NB4 (cell line): Measurements from ENCODE around the gene METTL4.

Source experiments
- DNase-seq: peaks from one replicate; pipeline ENCODE4 v3.0.0; 2010; ENCODE audit warnings: low read depth
- H3K4me3 ChIP-seq: one replicate; pipeline ENCODE4 v1.5.1; 2011; ENCODE audit warnings: mild to moderate bottlenecking, low read depth, low read length, moderate library complexity
- MYC ChIP-seq: IDR thresholded peaks from 2 replicates; pipeline ENCODE4 v1.6.1; 2011; ENCODE audit warnings: low read depth, low read length
- POLR2A ChIP-seq: IDR thresholded peaks from 2 replicates; pipeline ENCODE4 v1.6.1; 2011; ENCODE audit warnings: mild to moderate bottlenecking; ENCODE audit not compliant: insufficient read length; ENCODE audit errors: extremely low read depth
- TF ChIP-seq, protein P1 (sequence below): IDR thresholded peaks from one replicate; pipeline ENCODE4 v1.5.1; 2012; ENCODE audit warnings: low read depth, low read length
- TF ChIP-seq, protein P2 (sequence below): IDR thresholded peaks from 2 replicates; pipeline ENCODE4 v1.6.1; 2011; ENCODE audit warnings: low read depth, low read length

METTL4 gene

DNA sequence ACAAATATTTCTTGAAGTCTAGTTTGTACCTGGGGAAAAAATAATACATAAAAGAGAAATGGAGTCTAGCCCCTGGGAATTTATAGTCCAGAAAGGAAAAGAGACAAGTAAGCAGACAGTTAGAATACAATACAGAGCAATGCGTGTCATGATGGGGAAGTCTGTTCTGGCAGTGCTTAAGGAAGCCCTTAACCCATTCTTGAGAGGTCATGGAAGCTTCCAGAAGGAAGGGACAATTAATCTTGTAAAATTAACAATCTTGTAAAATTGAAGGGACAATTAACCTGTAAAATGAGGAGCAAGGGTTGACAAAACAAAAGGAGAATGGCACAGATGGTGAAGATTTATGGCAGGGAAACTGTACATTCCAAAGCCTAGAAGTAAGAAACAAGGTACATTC lies 66.7 kb downstream of the METTL4 start:
- H3K4me3 ChIP-seq: no peak overlapping the region
- no peak for DNase-seq
- TF ChIP-seq, protein P1, sequence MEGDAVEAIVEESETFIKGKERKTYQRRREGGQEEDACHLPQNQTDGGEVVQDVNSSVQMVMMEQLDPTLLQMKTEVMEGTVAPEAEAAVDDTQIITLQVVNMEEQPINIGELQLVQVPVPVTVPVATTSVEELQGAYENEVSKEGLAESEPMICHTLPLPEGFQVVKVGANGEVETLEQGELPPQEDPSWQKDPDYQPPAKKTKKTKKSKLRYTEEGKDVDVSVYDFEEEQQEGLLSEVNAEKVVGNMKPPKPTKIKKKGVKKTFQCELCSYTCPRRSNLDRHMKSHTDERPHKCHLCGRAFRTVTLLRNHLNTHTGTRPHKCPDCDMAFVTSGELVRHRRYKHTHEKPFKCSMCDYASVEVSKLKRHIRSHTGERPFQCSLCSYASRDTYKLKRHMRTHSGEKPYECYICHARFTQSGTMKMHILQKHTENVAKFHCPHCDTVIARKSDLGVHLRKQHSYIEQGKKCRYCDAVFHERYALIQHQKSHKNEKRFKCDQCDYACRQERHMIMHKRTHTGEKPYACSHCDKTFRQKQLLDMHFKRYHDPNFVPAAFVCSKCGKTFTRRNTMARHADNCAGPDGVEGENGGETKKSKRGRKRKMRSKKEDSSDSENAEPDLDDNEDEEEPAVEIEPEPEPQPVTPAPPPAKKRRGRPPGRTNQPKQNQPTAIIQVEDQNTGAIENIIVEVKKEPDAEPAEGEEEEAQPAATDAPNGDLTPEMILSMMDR: no peak
- TF ChIP-seq, protein P2, sequence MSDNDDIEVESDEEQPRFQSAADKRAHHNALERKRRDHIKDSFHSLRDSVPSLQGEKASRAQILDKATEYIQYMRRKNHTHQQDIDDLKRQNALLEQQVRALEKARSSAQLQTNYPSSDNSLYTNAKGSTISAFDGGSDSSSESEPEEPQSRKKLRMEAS: no peak
- TF ChIP-seq MYC (no peak), POLR2A (no peak)

DNA sequence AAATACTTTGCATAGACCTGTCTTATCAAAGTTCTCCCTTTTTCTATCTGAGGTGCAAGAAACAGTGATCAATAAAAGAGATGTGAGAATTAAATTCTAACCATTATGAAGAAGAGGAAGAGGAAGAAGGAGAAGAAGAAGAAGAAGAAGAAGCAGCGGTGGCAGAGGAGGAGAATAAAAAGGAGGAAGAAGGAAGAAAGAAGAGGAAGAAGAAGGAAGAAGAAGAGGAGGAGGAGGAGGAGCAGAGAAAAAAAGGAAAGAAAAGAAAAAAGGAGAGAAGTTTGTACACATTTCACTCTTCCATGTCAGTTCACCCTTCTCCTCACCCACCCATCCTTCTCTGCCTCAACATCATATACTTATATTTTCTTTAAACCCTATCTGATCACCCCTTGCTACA lies 68.4 kb downstream of the METTL4 start:
- H3K4me3 ChIP-seq: no peak overlapping the region
- no peak for DNase-seq
- TF ChIP-seq POLR2A (no peak), MYC (no peak)
- TF ChIP-seq, protein P1: no peak
- TF ChIP-seq, protein P2: no peak

DNA sequence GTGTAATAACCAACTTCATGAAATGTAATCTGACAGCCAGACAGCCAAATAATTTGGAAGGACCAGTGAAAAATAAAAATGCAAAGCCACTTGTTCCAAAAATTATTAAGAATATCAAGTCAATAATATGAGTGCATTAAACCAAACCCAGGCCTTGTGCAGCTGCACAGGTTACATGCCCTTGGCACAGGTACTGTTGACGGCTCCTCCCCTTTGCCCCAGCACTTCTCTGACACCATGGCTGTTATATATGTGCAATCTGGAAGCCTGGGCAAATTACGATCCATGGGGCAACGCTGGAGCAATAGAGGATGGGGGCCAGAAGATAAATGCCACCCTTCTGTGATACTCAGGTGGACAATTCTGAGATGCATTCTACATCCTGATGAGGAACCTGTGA lies 68.9 kb downstream of the METTL4 start:
- no peak for DNase-seq
- TF ChIP-seq, protein P1: no peak
- no peak for TF ChIP-seq MYC
- TF ChIP-seq, protein P2: no peak
- no peak overlapping the region for H3K4me3 ChIP-seq

DNA sequence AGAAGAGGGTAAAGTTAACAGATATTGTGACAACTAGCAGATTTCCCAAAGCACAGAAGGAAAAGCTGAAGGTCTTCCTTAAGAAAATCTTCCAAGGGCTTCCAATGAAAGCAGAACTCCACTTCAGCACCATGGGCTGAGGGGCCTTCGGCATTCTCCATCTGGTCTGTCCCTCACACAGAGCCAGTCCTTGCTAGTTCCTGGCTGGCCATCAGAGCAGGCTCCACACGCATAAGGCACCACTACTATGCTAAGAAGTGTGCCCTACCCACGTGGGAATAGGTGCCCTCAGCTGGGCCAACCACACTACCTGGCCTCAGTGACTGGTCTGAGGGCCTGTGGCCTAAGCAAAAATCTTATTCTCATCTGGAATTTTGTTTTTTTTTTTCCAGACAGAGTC lies 73.5 kb downstream of the METTL4 start:
- H3K4me3 ChIP-seq: no peak overlapping the region
- DNase-seq: no peak
- TF ChIP-seq MYC (no peak), POLR2A (no peak)
- TF ChIP-seq, protein P1: no peak
- TF ChIP-seq, protein P2: no peak

DNA sequence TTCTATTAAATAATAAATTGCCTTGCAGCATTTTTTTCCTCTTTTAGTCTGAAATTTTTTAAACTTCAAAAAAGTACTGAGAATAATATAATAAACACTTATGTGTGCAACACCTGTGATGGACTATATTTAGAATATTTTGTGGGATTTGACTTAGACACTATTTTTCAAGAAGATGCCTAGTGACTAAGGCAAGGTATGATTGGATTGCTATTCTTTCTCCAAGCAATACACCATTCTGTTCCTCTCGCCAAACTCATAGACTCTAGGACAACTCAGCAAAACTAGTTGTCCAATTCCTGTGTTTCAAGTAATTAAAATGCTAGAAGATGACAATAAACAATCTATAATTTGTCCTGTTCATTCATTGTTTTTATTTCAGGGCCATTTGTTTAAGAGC lies 75.9 kb downstream of the METTL4 start:
- no peak for DNase-seq
- H3K4me3 ChIP-seq: no peak overlapping the region
- TF ChIP-seq, protein P2: no peak
- TF ChIP-seq MYC (no peak), POLR2A (no peak)
- TF ChIP-seq, protein P1: no peak

DNA sequence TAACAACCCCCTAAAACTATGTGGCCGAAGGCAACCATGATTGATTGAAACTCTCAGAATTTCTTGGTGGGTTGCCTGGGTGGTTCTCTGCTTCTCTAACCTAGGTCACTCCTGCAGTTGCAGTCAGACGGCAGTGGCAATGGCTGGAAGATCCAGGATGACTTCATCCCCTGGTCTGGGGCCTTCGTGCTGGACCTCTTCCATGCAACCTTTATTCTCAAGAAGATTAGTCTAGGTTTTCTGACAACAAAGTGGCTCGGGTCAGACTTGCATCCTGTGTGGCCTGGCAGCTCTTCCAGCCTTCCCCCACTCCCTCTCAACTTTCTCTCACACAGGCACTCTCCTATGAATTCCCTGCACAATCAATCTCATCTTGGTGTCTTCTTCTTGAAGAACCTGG lies 76.4 kb downstream of the METTL4 start:
- no peak overlapping the region for H3K4me3 ChIP-seq
- no peak for DNase-seq
- TF ChIP-seq, protein P1: no peak
- TF ChIP-seq POLR2A: no peak
- TF ChIP-seq, protein P2: no peak
